HEK293 (cell line): ENCODE data around the gene CBX7.
A peak's percentile ranks its signal among the peaks of the same experiment; 100 is the strongest.

Experiments used
- KLF9 ChIP-seq: fragments of 450-650 bp; formaldehyde crosslinking; IDR thresholded peaks from 2 replicates; pipeline ENCODE4 v1.5.1; 2016; ENCODE audit warnings: missing biosample characterization, missing genetic modification characterization, low read depth
- MYNN ChIP-seq: fragments of 450-650 bp; formaldehyde crosslinking; IDR thresholded peaks from 2 replicates; pipeline ENCODE4 v1.5.1; 2016; ENCODE audit warnings: missing biosample characterization, missing genetic modification characterization, borderline replicate concordance
- MZF1 ChIP-seq: fragments of 450-650 bp; formaldehyde crosslinking; IDR thresholded peaks from 2 replicates; pipeline ENCODE4 v1.5.1; 2017; ENCODE audit warnings: missing biosample characterization, missing genetic modification characterization, borderline replicate concordance
- REPIN1 ChIP-seq: fragments of 450-650 bp; formaldehyde crosslinking; IDR thresholded peaks from 2 replicates; pipeline ENCODE4 v1.5.1; 2017; ENCODE audit warnings: missing biosample characterization, missing genetic modification characterization, low read depth
- ZBTB20 ChIP-seq: fragments of 450-650 bp; formaldehyde crosslinking; IDR thresholded peaks from 2 replicates; pipeline ENCODE4 v1.5.1; 2016; ENCODE audit warnings: missing biosample characterization, missing genetic modification characterization
- ZFP69B ChIP-seq: fragments of 450-650 bp; formaldehyde crosslinking; IDR thresholded peaks from 2 replicates; pipeline ENCODE4 v1.5.1; 2016; ENCODE audit warnings: missing biosample characterization, missing genetic modification characterization
- ZNF112 ChIP-seq: fragments of 450-650 bp; formaldehyde crosslinking; IDR thresholded peaks from 2 replicates; pipeline ENCODE4 v1.5.0; 2017; ENCODE audit warnings: missing biosample characterization, missing genetic modification characterization
- ZNF169 ChIP-seq: fragments of 450-650 bp; formaldehyde crosslinking; IDR thresholded peaks from 2 replicates; pipeline ENCODE4 v1.5.1; 2016; ENCODE audit warnings: missing biosample characterization, missing genetic modification characterization
- ZNF184 ChIP-seq: fragments of 450-650 bp; IDR thresholded peaks from 2 replicates; pipeline ENCODE4 v1.5.1; 2018; ENCODE audit warnings: missing biosample characterization, mild to moderate bottlenecking, missing genetic modification characterization
- ZNF202 ChIP-seq: fragments of 450-650 bp; formaldehyde crosslinking; IDR thresholded peaks from 2 replicates; pipeline ENCODE4 v1.5.1; 2016; ENCODE audit warnings: missing biosample characterization, missing genetic modification characterization, borderline replicate concordance
- ZNF239 ChIP-seq: fragments of 450-650 bp; formaldehyde crosslinking; IDR thresholded peaks from 2 replicates; pipeline ENCODE4 v1.5.1; 2016; ENCODE audit warnings: missing biosample characterization, missing genetic modification characterization
- ZNF248 ChIP-seq: fragments of 450-650 bp; formaldehyde crosslinking; IDR thresholded peaks from 2 replicates; pipeline ENCODE4 v1.5.1; 2017; ENCODE audit warnings: missing biosample characterization, missing genetic modification characterization
- ZNF274 ChIP-seq, 2 experiments: fragments of 200-500 bp in 1 of 2; fragments of 450-650 bp in 1 of 2; sonication (Bioruptor generic) in 1 of 2; formaldehyde crosslinking in 1 of 2; IDR thresholded peaks; 2 replicates each; pipeline versions ENCODE4 v1.5.1 to v1.6.1; 2014 to 2016; ENCODE audit warnings: borderline replicate concordance in 1 of 2, inconsistent platforms in 1 of 2, low read length in 1 of 2, missing biosample characterization in 1 of 2, missing genetic modification characterization in 1 of 2
- ZNF354C ChIP-seq: fragments of 450-650 bp; formaldehyde crosslinking; IDR thresholded peaks from 2 replicates; pipeline ENCODE4 v1.5.1; 2016; ENCODE audit warnings: missing biosample characterization, missing genetic modification characterization, low read depth, borderline replicate concordance
- ZNF473 ChIP-seq: fragments of 450-650 bp; formaldehyde crosslinking; IDR thresholded peaks from 2 replicates; pipeline ENCODE4 v1.5.1; 2017; ENCODE audit warnings: missing biosample characterization, missing genetic modification characterization
- ZNF514 ChIP-seq: fragments of 450-650 bp; formaldehyde crosslinking; IDR thresholded peaks from 2 replicates; pipeline ENCODE4 v1.5.1; 2016; ENCODE audit warnings: missing biosample characterization, missing genetic modification characterization
- ZNF610 ChIP-seq: fragments of 450-650 bp; formaldehyde crosslinking; IDR thresholded peaks from 2 replicates; pipeline ENCODE4 v1.5.1; 2016; ENCODE audit warnings: missing biosample characterization, missing genetic modification characterization, borderline replicate concordance
- ZNF621 ChIP-seq: fragments of 450-650 bp; formaldehyde crosslinking; IDR thresholded peaks from 2 replicates; pipeline ENCODE4 v1.5.1; 2017; ENCODE audit warnings: missing biosample characterization, missing genetic modification characterization
- ZNF654 ChIP-seq: fragments of 450-650 bp; formaldehyde crosslinking; IDR thresholded peaks from 2 replicates; pipeline ENCODE4 v1.5.1; 2016; ENCODE audit warnings: low read depth, missing biosample characterization, missing genetic modification characterization
- ZNF768 ChIP-seq: fragments of 450-650 bp; formaldehyde crosslinking; IDR thresholded peaks from 2 replicates; pipeline ENCODE4 v1.5.1; 2018; ENCODE audit warnings: missing biosample characterization, mild to moderate bottlenecking, missing genetic modification characterization
- ZSCAN30 ChIP-seq: fragments of 450-650 bp; IDR thresholded peaks from 2 replicates; pipeline ENCODE4 v1.5.1; 2018; ENCODE audit warnings: missing biosample characterization, mild to moderate bottlenecking, missing genetic modification characterization, moderate library complexity
- TF ChIP-seq, protein P1 (sequence below): fragments of 450-650 bp; formaldehyde crosslinking; IDR thresholded peaks from 2 replicates; pipeline ENCODE4 v1.5.1; 2016; ENCODE audit warnings: missing biosample characterization, missing genetic modification characterization, borderline replicate concordance
- TF ChIP-seq, protein P2 (sequence below): fragments of 450-650 bp; formaldehyde crosslinking; IDR thresholded peaks from 2 replicates; pipeline ENCODE4 v1.5.1; 2016; ENCODE audit warnings: missing biosample characterization, missing genetic modification characterization
- TF ChIP-seq, protein P3 (sequence below): fragments of 450-650 bp; IDR thresholded peaks from 2 replicates; pipeline ENCODE4 v1.5.1; 2018; ENCODE audit warnings: missing biosample characterization, mild to moderate bottlenecking, missing genetic modification characterization
- TF ChIP-seq, protein P4 (sequence below): fragments of 450-650 bp; formaldehyde crosslinking; IDR thresholded peaks from 2 replicates; pipeline ENCODE4 v1.5.1; 2016; ENCODE audit warnings: missing biosample characterization, missing genetic modification characterization

CBX7 gene

DNA sequence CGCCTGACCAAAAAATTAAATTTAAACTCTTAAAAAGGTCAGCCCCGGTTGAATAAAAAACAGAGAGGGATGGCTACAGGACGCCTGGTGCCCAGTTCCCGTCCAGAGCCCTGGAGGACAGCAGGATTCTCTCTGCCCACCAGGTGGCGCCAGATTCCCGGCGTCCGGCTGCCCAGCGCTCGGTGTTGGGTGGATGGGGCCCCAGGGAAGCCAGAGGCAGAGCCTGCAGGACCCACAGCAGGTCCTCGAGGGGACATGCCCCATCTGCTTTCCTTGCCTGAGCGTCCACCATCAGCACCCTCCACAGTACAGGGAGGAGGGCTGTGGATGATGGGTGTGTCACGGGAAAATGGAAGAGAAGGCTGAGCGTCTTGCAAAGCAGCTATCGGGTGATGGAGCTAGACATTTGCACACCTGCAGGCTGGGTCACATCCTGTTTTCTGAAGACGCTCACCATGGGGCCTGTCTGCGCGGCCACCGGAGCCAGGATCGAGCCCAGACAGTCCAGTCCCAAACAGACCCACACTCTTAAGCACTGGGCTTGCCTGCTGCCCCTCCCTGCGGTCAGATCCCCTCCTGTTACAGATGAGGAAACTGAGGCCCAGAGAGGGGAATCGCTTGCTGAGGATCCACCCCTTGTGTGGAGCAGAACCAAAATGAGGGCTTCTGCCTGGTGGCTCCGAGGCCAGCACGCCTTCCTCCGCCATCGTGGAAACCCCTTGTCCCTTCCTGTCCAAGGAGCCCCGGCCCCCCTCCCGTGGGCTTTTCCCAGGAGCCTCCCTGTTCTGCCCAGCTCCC is 18.5 kb upstream of the CBX7 start (continued):
- TF ChIP-seq MYNN (tag by site-specific recombination) (no peak), ZNF112 (tag by site-specific recombination) (no peak), ZNF274 (IDR thresholded peaks at IDR 0.05; ENCODE audit: low read length) (no peak), ZNF274 (tag by site-specific recombination; IDR thresholded peaks at IDR 0.05; ENCODE audit: borderline replicate concordance) (no peak), ZBTB20 (tag by site-specific recombination) (no peak), ZNF514 (tag by site-specific recombination) (no peak), ZNF354C (tag by site-specific recombination) (no peak), ZNF768 (tag by site-specific recombination) (peak; percentile 91; the same call in 1 of the 2 replicates), ZNF239 (tag by site-specific recombination) (no peak), ZNF184 (tag by site-specific recombination) (no peak), ZNF654 (tag by site-specific recombination) (peak; percentile 91), ZNF248 (tag by site-specific recombination) (no peak), ZSCAN30 (0 out of 2 replicates have a peak, but pooled peaks have one; percentile 67), MZF1 (tag by site-specific recombination) (no peak), ZNF610 (tag by site-specific recombination) (no peak), KLF9 (tag by site-specific recombination) (peak; percentile 30; the same call in 1 of the 2 replicates), ZNF202 (tag by site-specific recombination) (no peak), ZNF169 (tag by site-specific recombination) (no peak), ZNF621 (tag by site-specific recombination) (no peak), REPIN1 (no peak), ZNF473 (tag by site-specific recombination) (no peak), ZFP69B (tag by site-specific recombination) (peak; percentile 56; the same call in 1 of the 2 replicates)
- TF ChIP-seq, protein P1, sequence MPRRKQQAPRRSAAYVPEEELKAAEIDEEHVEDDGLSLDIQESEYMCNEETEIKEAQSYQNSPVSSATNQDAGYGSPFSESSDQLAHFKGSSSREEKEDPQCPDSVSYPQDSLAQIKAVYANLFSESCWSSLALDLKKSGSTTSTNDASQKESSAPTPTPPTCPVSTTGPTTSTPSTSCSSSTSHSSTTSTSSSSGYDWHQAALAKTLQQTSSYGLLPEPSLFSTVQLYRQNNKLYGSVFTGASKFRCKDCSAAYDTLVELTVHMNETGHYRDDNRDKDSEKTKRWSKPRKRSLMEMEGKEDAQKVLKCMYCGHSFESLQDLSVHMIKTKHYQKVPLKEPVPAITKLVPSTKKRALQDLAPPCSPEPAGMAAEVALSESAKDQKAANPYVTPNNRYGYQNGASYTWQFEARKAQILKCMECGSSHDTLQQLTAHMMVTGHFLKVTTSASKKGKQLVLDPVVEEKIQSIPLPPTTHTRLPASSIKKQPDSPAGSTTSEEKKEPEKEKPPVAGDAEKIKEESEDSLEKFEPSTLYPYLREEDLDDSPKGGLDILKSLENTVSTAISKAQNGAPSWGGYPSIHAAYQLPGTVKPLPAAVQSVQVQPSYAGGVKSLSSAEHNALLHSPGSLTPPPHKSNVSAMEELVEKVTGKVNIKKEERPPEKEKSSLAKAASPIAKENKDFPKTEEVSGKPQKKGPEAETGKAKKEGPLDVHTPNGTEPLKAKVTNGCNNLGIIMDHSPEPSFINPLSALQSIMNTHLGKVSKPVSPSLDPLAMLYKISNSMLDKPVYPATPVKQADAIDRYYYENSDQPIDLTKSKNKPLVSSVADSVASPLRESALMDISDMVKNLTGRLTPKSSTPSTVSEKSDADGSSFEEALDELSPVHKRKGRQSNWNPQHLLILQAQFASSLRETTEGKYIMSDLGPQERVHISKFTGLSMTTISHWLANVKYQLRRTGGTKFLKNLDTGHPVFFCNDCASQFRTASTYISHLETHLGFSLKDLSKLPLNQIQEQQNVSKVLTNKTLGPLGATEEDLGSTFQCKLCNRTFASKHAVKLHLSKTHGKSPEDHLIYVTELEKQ: no peak
- TF ChIP-seq, protein P2, sequence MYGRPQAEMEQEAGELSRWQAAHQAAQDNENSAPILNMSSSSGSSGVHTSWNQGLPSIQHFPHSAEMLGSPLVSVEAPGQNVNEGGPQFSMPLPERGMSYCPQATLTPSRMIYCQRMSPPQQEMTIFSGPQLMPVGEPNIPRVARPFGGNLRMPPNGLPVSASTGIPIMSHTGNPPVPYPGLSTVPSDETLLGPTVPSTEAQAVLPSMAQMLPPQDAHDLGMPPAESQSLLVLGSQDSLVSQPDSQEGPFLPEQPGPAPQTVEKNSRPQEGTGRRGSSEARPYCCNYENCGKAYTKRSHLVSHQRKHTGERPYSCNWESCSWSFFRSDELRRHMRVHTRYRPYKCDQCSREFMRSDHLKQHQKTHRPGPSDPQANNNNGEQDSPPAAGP (tag by site-specific recombination): no peak
- TF ChIP-seq, protein P3, sequence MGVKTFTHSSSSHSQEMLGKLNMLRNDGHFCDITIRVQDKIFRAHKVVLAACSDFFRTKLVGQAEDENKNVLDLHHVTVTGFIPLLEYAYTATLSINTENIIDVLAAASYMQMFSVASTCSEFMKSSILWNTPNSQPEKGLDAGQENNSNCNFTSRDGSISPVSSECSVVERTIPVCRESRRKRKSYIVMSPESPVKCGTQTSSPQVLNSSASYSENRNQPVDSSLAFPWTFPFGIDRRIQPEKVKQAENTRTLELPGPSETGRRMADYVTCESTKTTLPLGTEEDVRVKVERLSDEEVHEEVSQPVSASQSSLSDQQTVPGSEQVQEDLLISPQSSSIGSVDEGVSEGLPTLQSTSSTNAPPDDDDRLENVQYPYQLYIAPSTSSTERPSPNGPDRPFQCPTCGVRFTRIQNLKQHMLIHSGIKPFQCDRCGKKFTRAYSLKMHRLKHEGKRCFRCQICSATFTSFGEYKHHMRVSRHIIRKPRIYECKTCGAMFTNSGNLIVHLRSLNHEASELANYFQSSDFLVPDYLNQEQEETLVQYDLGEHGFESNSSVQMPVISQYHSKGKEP: no peak
- TF ChIP-seq, protein P4, sequence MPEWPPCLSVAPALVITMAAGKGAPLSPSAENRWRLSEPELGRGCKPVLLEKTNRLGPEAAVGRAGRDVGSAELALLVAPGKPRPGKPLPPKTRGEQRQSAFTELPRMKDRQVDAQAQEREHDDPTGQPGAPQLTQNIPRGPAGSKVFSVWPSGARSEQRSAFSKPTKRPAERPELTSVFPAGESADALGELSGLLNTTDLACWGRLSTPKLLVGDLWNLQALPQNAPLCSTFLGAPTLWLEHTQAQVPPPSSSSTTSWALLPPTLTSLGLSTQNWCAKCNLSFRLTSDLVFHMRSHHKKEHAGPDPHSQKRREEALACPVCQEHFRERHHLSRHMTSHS (tag by site-specific recombination): no peak
